Stimulated activated CD8-positive, alpha-beta memory T cell treated with anti-CD3 and anti-CD28 coated beads, Interleukin-12 subunit alpha, Interleukin-12 subunit beta, amount 100 ng/mL, for 4 hours (primary cell): ENCODE data around the gene ME2.
"Not testable (repeated sequence)": the region's sequence is repeated elsewhere in the genome, so short reads cannot be mapped to it uniquely, and the experiment has no call there.

Experiments used
- DNase-seq: peaks from one replicate; pipeline ENCODE4 v3.0.0-alpha.2; 2020; ENCODE audit warnings: low read depth

The ME2 gene

DNA sequence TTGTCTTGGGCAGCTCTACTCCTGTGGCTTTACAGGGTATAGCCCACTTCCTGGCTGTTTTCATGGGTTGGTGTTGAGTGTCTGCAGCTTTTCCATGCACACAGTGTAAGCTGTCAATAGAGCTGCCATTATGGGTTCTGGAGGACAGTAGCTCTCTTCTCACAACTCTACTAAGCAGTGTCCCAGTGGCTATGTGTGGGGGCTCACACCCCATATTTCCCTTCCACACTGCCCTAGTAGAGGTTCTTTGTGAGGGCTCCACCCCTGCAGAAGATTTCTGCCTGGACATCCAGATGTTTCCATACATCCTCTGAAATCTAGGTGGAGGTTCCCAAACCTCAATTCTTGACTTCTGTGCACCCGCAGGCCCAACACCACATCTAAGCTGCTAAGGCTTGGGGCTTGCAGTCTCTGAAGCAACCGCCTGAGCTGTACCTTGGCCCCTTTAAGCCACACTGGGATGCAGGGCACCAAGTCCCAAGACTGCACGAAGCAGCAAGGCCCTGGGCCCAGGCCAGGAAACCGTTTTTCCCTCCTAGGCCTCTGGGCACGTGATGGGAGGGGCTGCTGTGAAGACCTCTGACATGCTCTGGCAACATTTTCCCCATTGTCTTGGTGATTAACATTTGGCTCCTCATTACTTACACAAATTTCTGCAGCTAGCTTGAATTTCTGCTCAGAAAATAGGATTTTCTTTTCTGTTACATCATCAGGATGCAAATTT lies 98.3 kb downstream of the ME2 start:
- DNase-seq: no peak

DNA sequence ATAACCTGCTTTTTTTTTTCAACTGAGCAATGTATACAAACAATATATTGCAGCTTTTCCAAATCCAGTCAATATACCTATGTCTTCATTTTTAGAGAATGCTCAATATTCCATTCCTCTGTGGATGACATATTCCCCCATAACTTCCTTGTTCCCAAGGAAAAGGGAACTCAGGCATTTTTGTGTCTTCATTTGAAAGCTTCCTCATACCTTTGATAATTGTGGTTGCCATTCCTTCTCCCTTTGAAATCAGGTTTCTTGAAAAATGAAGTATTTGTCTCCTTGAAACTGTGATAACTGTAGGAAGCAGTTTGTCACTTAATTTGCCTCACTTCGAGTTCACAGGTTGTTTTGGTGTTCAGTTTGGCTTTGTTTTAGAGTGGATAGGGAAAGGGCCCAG lies 102.5 kb downstream of the ME2 start:
- no peak for DNase-seq

DNA sequence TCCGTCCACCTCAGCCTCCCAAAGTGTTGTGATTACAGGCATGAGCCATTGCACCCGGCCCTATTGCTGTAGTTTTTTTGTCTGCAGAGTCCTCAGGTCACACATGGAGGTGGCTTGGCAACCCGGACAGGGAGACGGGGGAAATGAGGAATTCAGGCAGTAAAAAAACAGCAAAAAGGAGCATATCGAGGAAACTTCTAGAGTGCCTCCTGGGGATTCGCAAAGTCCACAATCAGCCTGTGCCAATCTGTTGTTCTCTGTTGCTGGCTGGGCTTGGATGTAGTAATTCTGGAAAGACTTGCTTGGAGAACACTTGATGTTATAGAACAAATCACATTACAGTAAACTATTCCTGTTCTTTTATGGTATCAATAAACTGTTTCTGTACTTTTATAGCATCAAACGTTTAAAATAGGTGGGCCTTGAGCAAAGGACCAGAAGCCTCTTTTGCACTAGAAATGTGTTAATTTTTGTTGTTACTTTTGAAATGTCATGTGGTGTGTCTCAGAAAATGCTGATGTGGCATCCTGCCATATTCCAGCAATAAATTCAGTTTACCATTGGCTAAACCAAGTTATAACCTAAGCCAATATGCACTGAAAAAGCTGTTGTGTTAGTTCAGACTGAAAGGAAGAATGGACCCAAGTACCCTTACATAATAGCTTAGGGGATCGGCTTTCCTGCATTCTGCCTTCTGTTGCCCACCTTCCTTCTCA lies 103.3 kb downstream of the ME2 start:
- DNase-seq: no peak

DNA sequence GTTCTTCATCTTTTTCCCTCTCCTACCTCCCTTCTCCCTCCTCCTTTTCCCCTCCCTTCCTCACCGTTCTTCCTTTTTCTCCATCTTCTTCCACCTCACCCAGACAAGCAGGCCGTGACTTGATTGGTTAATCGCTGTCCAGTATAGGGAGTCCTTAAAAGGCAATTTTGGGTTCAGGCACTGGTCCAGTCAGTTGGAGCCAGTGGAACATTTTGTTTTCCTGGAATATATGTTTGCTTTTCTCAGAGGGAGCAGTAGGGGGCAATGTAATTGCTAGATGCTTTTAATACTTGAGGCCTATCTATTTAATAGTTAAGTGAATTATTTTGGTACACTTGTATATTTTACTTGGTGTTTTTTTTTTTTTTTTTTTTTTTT lies 103.9 kb downstream of the ME2 start:
- DNase-seq: no peak

DNA sequence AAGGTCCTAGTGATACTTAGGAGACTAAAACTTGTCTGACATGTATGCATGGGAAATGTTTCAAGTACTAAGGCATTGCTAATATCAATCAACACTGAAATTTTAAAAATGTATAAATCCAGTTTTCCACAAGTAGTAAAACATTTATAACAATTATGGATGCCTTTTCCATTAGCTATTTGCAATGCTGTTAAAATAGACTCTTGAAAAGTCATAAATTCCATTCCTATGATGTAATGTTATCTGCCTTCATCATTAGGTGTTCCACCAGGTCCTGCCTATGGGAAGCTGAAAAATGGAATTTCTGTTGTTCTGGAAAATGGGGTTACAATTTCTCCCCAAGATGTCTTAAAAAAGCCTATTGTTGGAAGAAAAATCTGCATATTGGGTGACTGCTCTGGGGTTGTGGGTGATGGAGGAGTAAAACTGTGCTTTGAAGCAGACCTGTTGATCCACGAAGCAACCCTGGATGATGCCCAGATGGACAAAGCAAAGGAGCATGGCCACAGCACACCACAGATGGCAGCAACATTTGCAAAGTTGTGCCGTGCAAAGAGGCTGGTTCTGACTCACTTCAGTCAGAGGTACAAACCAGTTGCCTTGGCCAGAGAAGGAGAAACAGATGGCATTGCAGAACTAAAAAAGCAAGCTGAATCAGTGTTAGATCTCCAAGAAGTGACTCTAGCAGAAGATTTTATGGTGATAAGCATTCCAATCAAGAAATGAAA lies 107.6 kb downstream of the ME2 start:
- DNase-seq: no peak

DNA sequence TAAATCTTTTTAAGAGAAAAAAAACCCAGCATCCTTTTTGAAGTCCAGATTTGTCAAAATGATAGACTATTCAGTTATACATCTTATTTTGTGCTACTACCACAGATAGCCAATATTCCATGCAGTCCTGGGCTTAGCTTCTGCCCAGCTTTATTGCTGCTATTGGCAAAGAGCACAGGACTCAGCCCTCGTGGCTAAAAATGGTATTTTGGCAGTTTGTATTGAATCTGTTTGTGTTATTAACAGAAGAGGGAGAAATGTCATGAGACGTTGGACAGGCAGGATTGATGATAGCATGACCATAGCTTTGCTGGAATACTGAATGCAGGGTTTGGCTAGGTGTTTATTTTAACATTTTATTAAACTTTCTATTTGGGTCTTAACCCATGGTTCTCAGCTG lies 108.3 kb downstream of the ME2 start:
- no peak for DNase-seq

DNA sequence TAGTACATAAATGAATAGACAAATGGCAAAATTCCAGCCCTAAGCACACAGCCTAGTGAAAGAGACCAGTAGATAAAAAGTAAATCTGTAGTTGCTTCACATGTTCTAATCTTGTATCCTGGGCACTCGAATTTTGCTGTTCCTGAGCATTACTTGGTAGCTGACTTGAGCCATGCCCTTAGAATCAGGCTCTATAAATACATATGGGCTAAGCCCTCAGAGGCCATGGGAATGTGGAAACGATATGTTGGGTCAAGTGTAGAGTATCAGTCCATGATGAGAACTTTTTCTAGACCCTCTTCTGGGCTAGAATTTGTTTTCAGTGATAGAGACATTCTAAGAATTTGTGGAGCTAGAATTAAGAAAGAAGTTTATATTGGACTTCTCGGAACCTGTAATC lies 110.8 kb downstream of the ME2 start:
- DNase-seq: no peak

DNA sequence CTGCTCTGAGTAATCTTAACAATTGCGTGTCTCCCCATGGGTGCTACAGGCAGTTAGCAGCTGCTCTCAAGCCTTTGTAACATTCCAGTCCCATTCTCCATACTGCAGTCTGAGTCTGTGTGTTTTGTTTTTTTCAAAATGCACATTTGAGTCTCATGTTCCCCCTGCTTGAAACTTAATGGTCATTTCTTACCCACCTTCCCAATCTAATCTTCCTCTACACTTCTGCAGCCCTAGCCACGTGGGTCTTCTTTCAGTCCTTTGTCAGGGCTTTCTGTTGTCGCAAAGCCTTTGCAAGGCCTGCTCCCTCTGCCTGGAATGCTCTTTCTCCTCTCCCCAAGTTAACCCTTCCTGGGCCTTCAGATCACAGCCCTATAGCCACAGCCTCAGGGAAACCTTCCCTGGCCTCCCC lies 113.4 kb downstream of the ME2 start:
- no peak for DNase-seq

DNA sequence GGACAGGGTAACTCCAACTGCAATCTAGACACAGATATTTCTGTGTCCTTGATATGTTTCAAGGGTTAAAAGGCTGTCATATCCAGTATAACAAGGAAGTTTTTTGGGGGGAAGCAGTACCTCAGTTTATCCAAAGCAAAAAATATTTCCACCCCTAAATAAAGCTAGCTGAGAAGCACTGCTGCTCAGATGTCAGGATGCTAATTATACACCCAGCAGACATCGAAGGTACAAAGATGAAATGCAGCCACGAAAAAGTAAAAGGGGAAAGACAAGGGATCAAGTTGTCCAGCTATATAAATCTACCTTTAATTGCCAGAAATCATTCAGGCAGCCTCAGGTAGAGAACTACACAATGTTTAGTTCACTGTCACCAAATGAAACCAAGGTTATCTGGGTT lies 115.1 kb downstream of the ME2 start:
- no peak for DNase-seq

DNA sequence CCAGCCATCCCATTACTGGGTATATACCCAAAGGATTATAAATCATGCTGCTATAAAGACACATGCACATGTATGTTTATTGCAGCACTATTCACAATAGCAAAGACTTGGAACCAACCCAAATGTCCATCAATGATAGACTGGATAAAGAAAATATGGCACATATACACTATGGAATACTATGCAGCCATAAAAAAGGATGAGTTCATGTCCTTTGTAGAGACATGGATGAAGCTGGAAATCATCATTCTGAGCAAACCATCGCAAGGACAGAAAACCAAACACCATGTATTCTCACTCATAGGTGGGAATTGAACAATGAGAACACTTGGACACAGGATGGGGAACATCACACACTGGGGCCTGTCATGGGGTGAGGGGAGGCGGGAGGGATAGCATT lies 124.3 kb downstream of the ME2 start:
- not testable (repeated sequence) for DNase-seq
